Type B pancreatic cell (in vitro differentiated cells): ENCODE results near the gene ZMIZ2. TPM values are rescaled to one million over a fixed set of nuclear protein-coding genes. Genes with fewer than 3 reads are reported as not detected.

Experiments
- DNase-seq: peaks from one replicate; pipeline ENCODE4 v3.0.0; 2021; ENCODE audit warnings: mixed read lengths; ENCODE audit not compliant: unreplicated experiment; ENCODE audit errors: extremely low spot score
- H3K27ac Mint-ChIP-seq: 2 replicates; pipeline ENCODE4 v1.8.0; 2021; ENCODE audit warnings: mild to moderate bottlenecking, mixed read lengths
- H3K27me3 Mint-ChIP-seq: 2 replicates; pipeline ENCODE4 v1.8.0; 2021; ENCODE audit warnings: mixed read lengths
- H3K36me3 Mint-ChIP-seq: 2 replicates; pipeline ENCODE4 v1.8.0; 2021; ENCODE audit warnings: mixed read lengths
- H3K4me1 Mint-ChIP-seq: one replicate; pipeline ENCODE4 v1.8.0; 2021; ENCODE audit warnings: mixed read lengths; ENCODE audit not compliant: unreplicated experiment
- H3K4me3 Mint-ChIP-seq: 2 replicates; pipeline ENCODE4 v1.8.0; 2021; ENCODE audit warnings: mild to moderate bottlenecking, mixed read lengths
- H3K9me3 Mint-ChIP-seq: 2 replicates; pipeline ENCODE4 v1.8.0; 2021; ENCODE audit warnings: mixed read lengths
- CTCF ChIP-seq: fragments of 200-600 bp; sonication (generic); conservative IDR thresholded peaks from 2 replicates; pipeline ENCODE4 v1.5.0; 2021; ENCODE audit warnings: antibody characterized with exemption, mild to moderate bottlenecking
- total RNA-seq: library from RNA; stranded (reverse); gene quantifications from 2 replicates; pipeline ENCODE4 v1.2.1, GENCODE V29; 2021; ENCODE audit warnings: low replicate concordance

ZMIZ2 gene
- total RNA-seq, 1 donor from 2014 or later, result 112 TPM

- Mint-ChIP-seq H3K27me3 (no peaks in the 10 kb centered on the region), H3K9me3 (no peaks in the 10 kb centered on the region), H3K4me3 (no peak overlapping the region), H3K36me3 (peaks cover 14% of the 10 kb centered on the region), H3K27ac (no peak overlapping the region), H3K4me1 (peaks cover 5% of the 10 kb centered on the region)
- no peak for DNase-seq
- TF ChIP-seq CTCF, result no peak
Observed at GRCh38 chr7:44757739-44758138, 9.1 kb downstream of the ZMIZ2 start.

GRCh38 chr7:44759246-44759645 lies 10.6 kb downstream of the ZMIZ2 start:
- TF ChIP-seq CTCF, result no peak
- peaks cover 14% of the 10 kb centered on the region for H3K36me3 Mint-ChIP-seq
- H3K9me3 Mint-ChIP-seq, result no peaks in the 10 kb centered on the region
- no peak overlapping the region for H3K4me3 Mint-ChIP-seq
- no peak overlapping the region for H3K27ac Mint-ChIP-seq
- no peaks in the 10 kb centered on the region for H3K27me3 Mint-ChIP-seq
- no peak for DNase-seq
- peaks cover 4% of the 10 kb centered on the region for H3K4me1 Mint-ChIP-seq

DNA sequence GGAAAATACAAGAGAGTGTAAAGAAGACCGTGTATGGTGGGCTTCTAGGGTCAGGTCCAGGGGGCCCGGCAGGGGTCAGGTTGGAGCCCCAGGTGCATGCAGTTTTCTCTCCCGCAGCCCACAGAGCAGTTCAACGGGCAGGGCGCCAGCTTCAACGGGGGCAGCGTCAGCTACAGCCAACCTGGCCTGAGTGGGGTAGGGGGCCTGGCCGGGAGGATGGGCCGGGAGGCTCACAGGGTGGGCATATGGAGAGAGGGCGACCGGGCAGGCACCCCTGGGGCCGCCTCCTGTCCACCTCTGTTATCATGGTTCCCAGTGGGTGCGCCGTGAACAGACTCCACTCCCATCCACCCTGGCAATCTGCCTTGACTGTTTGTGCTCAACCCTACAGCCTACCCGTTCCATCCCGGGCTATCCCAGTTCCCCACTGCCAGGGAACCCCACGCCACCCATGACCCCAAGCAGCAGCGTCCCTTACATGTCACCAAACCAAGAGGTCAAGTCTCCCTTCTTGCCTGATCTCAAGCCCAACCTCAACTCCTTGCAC lies 11.5 kb downstream of the ZMIZ2 start:
- no peak overlapping the region for H3K27ac Mint-ChIP-seq
- no peak for TF ChIP-seq CTCF
- DNase-seq, result no peak
- no peaks in the 10 kb centered on the region for H3K9me3 Mint-ChIP-seq
- no peak overlapping the region for H3K4me3 Mint-ChIP-seq
- H3K4me1 Mint-ChIP-seq, result peaks cover under 1% of the 10 kb centered on the region
- H3K36me3 Mint-ChIP-seq, result peaks cover 17% of the 10 kb centered on the region
- H3K27me3 Mint-ChIP-seq, result no peaks in the 10 kb centered on the region

DNA sequence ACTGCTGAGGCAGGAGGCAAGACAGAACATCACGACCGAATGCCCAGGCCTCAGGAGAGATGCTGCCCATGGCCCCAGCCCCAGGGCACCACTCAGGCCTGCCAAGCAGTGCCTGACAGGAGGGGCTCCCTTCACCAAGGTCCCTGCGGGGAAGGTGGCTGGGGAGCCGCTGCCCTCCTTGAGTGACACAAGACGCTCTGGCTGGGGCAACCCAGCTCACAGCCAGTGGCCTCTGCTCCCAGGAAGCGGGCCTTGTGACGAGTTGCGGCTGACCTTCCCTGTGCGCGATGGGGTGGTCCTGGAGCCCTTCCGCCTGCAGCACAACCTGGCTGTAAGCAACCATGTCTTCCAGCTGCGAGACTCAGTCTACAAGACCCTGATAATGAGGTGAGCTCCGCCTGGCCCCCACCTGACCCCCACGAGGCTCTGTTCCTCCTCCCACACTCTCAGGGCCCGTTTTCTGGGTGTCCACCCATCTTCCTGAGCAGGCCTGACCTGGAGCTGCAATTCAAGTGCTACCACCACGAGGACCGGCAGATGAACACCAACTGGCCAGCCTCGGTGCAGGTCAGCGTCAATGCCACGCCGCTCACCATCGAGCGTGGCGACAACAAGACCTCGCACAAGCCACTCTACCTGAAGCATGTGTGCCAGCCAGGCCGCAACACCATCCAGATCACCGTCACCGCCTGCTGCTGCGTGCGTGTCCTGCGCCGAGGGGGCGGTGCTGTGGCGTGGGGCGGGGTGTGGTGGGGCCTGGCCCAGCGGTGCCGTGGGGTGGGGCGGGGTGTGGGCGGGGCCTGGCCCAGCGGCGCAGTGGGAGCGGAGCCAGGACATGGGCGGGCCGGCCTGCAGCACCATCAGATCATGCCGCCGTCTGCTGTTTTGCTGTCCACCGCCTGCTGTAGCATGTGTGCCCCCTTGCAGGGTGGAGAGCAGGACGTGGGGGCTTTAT lies 12.8 kb downstream of the ZMIZ2 start:
- no peak for DNase-seq
- TF ChIP-seq CTCF, result no peak
- Mint-ChIP-seq H3K27ac (no peak overlapping the region), H3K9me3 (no peaks in the 10 kb centered on the region), H3K36me3 (peaks cover 17% of the 10 kb centered on the region), H3K4me3 (no peak overlapping the region), H3K27me3 (no peaks in the 10 kb centered on the region), H3K4me1 (no peaks in the 10 kb centered on the region)

- DNase-seq, result no peak
- no peaks in the 10 kb centered on the region for H3K4me1 Mint-ChIP-seq
- H3K27me3 Mint-ChIP-seq, result no peaks in the 10 kb centered on the region
- no peaks in the 10 kb centered on the region for H3K9me3 Mint-ChIP-seq
- peak overlapping the region; percentile 74 for H3K27ac Mint-ChIP-seq
- peaks cover 20% of the 10 kb centered on the region for H3K36me3 Mint-ChIP-seq
- no peak for TF ChIP-seq CTCF
- no peak overlapping the region for H3K4me3 Mint-ChIP-seq
Observed at GRCh38 chr7:44762300-44762699, 13.7 kb downstream of the ZMIZ2 start.
